IMR-90 (cell line): Measurements from ENCODE around the gene ZNF181. TPM values are rescaled to one million over a fixed set of nuclear protein-coding genes. Genes with fewer than 3 reads are reported as not detected.

Experiments
- ATAC-seq: fragments of 200-7000 bp; cut with Tn5 transposase; 2 replicates; pipeline ENCODE4 v1.9.1; 2020; ENCODE audit warnings: low read depth, mild to moderate bottlenecking, moderate library complexity
- BruUV-seq: library from RNA; stranded (reverse); fragments of 400-500 nt; replicated peaks from 2 replicates; lab custom pipeline; 2021; lab: Mats Ljungman, UMichigan
- CTCF ChIA-PET: fragments of 300-600 bp; formaldehyde crosslinking; extraction: SDS; loops from one replicate; lab custom pipeline; 2021; ENCODE audit warnings: antibody characterized with exemption; lab: Yijun Ruan, JAX
- POLR2A ChIA-PET: fragments of 300-600 bp; sonication (Branson Sonifier 250); formaldehyde crosslinking; loops from one replicate; lab custom pipeline; 2022; ENCODE audit warnings: antibody characterized with exemption; ENCODE audit not compliant: unreplicated experiment; lab: Charles Lee
- DNase-seq: peaks from one replicate; pipeline ENCODE4 v3.0.0; 2013
- H2AFZ ChIP-seq: replicated peaks from 2 replicates; pipeline ENCODE3; 2013; ENCODE audit warnings: low read length, mild to moderate bottlenecking; ENCODE audit not compliant: poor library complexity
- H2AK5ac ChIP-seq: 2 replicates; pipeline ENCODE4 v1.6.1; 2013; ENCODE audit warnings: low read depth, low read length, inconsistent platforms
- H2AK9ac ChIP-seq: replicated peaks from 2 replicates; pipeline ENCODE3; 2013; ENCODE audit warnings: mild to moderate bottlenecking, low read depth, low read length, moderate library complexity; ENCODE audit not compliant: poor library complexity
- H2BK120ac ChIP-seq: 2 replicates; pipeline ENCODE4 v1.6.1; 2013; ENCODE audit warnings: low read depth, low read length, inconsistent platforms
- H2BK15ac ChIP-seq: 3 replicates; pipeline ENCODE4 v1.6.1; 2013; ENCODE audit warnings: low read depth, low read length, inconsistent platforms
- H2BK20ac ChIP-seq: 2 replicates; pipeline ENCODE4 v1.6.1; 2013; ENCODE audit warnings: low read depth, mild to moderate bottlenecking, inconsistent platforms, low read length, moderate library complexity
- H2BK5ac ChIP-seq: 2 replicates; pipeline ENCODE4 v1.6.1; 2013; ENCODE audit warnings: mild to moderate bottlenecking, low read depth, low read length, inconsistent platforms; ENCODE audit not compliant: poor library complexity, severe bottlenecking
- H3K14ac ChIP-seq: replicated peaks from 2 replicates; pipeline ENCODE4 v1.6.1; 2013; ENCODE audit warnings: low read depth, low read length, inconsistent platforms
- H3K18ac ChIP-seq: 2 replicates; pipeline ENCODE4 v1.6.1; 2013; ENCODE audit warnings: low read depth, low read length, control low read depth
- H3K23ac ChIP-seq: 2 replicates; pipeline ENCODE4 v1.6.1; 2013; ENCODE audit warnings: low read depth, low read length, inconsistent platforms
- H3K27ac ChIP-seq: 2 replicates; pipeline ENCODE4 v1.5.1; 2013; ENCODE audit warnings: mild to moderate bottlenecking, control low read depth, low read length; ENCODE audit not compliant: insufficient read depth
- H3K27me3 ChIP-seq: 2 replicates; pipeline ENCODE4 v1.6.1; 2013; ENCODE audit warnings: low read length; ENCODE audit not compliant: control insufficient read depth, insufficient read depth
- H3K36me3 ChIP-seq: 2 replicates; pipeline ENCODE4 v1.6.1; 2013; ENCODE audit warnings: low read length, mixed read lengths; ENCODE audit not compliant: control insufficient read depth, insufficient read depth
- H3K4ac ChIP-seq: 2 replicates; pipeline ENCODE4 v1.6.1; 2013; ENCODE audit warnings: low read depth, low read length, inconsistent platforms
- H3K4me1 ChIP-seq: 2 replicates; pipeline ENCODE4 v1.6.1; 2013; ENCODE audit warnings: low read length, mixed read lengths; ENCODE audit not compliant: control insufficient read depth, insufficient read depth
- H3K4me2 ChIP-seq: 2 replicates; pipeline ENCODE4 v1.6.1; 2013; ENCODE audit warnings: low read depth, mild to moderate bottlenecking, control low read depth, low read length, moderate library complexity
- H3K4me3 ChIP-seq: 2 replicates; pipeline ENCODE4 v1.5.1; 2013; ENCODE audit warnings: low read depth, mild to moderate bottlenecking, control low read depth, low read length, moderate library complexity; ENCODE audit not compliant: insufficient read depth
- H3K56ac ChIP-seq: 2 replicates; pipeline ENCODE4 v1.6.1; 2013; ENCODE audit warnings: low read length, inconsistent platforms; ENCODE audit not compliant: insufficient read depth; ENCODE audit errors: extremely low read depth
- H3K79me1 ChIP-seq, 2 experiments: 2 replicates each; pipeline ENCODE4 v1.6.1; 2013; ENCODE audit warnings: low read length in 2 of 2, inconsistent platforms in 1 of 2, low read depth in 1 of 2
- H3K9ac ChIP-seq: 2 replicates; pipeline ENCODE4 v1.6.1; 2013; ENCODE audit warnings: low read depth, low read length, control low read depth
- H3K9me1 ChIP-seq: 2 replicates; pipeline ENCODE4 v1.6.1; 2013; ENCODE audit warnings: low read length, inconsistent platforms; ENCODE audit not compliant: insufficient read depth
- H3K9me3 ChIP-seq: 2 replicates; pipeline ENCODE4 v1.6.1; 2013; ENCODE audit warnings: low read length; ENCODE audit not compliant: control insufficient read depth, insufficient read depth
- H4K20me1 ChIP-seq: 2 replicates; pipeline ENCODE4 v1.6.1; 2013; ENCODE audit warnings: low read length, inconsistent platforms; ENCODE audit not compliant: insufficient read depth
- H4K5ac ChIP-seq: 2 replicates; pipeline ENCODE4 v1.6.1; 2013; ENCODE audit warnings: mild to moderate bottlenecking, low read depth, low read length, control low read depth
- H4K8ac ChIP-seq, 2 experiments: 2 replicates each; pipeline ENCODE4 v1.6.1; 2013; ENCODE audit warnings: low read depth in 2 of 2, low read length in 2 of 2, control low read depth in 1 of 2, inconsistent platforms in 1 of 2
- H4K91ac ChIP-seq: 2 replicates; pipeline ENCODE4 v1.6.1; 2013; ENCODE audit warnings: low read depth, low read length, inconsistent platforms; ENCODE audit not compliant: insufficient read depth
- CEBPB ChIP-seq: IDR thresholded peaks from 2 replicates; pipeline ENCODE4 v1.6.1; 2012; ENCODE audit warnings: low read depth, low read length, improper control_type of control experiment
- CHD1 ChIP-seq: IDR thresholded peaks from 2 replicates; pipeline ENCODE4 v1.6.1; 2012; ENCODE audit warnings: low read depth, low read length, improper control_type of control experiment
- FOS ChIP-seq: fragments of 150-350 bp; IDR thresholded peaks from 2 replicates; pipeline ENCODE4 v1.6.1; 2016; ENCODE audit warnings: low read depth, low read length
- MAZ ChIP-seq: IDR thresholded peaks from 2 replicates; pipeline ENCODE4 v1.6.1; 2012; ENCODE audit warnings: low read depth, mild to moderate bottlenecking, low read length, improper control_type of control experiment, moderate library complexity, borderline replicate concordance
- MXI1 ChIP-seq: IDR thresholded peaks from 2 replicates; pipeline ENCODE4 v1.6.1; 2012; ENCODE audit warnings: low read depth, mild to moderate bottlenecking, low read length, moderate library complexity, borderline replicate concordance
- NFE2L2 ChIP-seq: fragments of 150-350 bp; IDR thresholded peaks from 2 replicates; pipeline ENCODE4 v1.6.1; 2016; ENCODE audit warnings: low read depth, mild to moderate bottlenecking, low read length
- POLR2A ChIP-seq: IDR thresholded peaks from 2 replicates; pipeline ENCODE4 v1.6.1; 2012; ENCODE audit warnings: mild to moderate bottlenecking, low read depth, low read length
- RAD21 ChIP-seq: IDR thresholded peaks from 2 replicates; pipeline ENCODE4 v1.6.1; 2012; ENCODE audit warnings: low read length, improper control_type of control experiment
- RCOR1 ChIP-seq: IDR thresholded peaks from 2 replicates; pipeline ENCODE4 v1.6.1; 2012; ENCODE audit warnings: mild to moderate bottlenecking, low read length, improper control_type of control experiment; ENCODE audit not compliant: insufficient replicate concordance
- RFX5 ChIP-seq: IDR thresholded peaks from 2 replicates; pipeline ENCODE4 v1.8.0; 2012; ENCODE audit warnings: low read depth, mild to moderate bottlenecking, low read length, moderate library complexity
- SMC3 ChIP-seq: fragments of 150-350 bp; IDR thresholded peaks from 2 replicates; pipeline ENCODE4 v1.6.1; 2016; ENCODE audit warnings: low read depth, mild to moderate bottlenecking, antibody characterized with exemption, low read length, moderate library complexity
- WGBS, 2 experiments: methylation state at CpG; one replicate each; pipeline versions ENCODE4 v1.1.5 to v1.1.7; 2013; ENCODE audit warnings: missing lambda C conversion rate in 2 of 2; ENCODE audit not compliant: insufficient read length in 1 of 2; ENCODE audit errors: extremely low coverage in 2 of 2; 5-methylcytosine and 5-hydroxymethylcytosine counted together
- dilution Hi-C: fragments of 300-500 bp; cut with HindIII; formaldehyde crosslinking; loops from one replicate; pipeline ENCODE4 v1.14.3; 2018; ENCODE audit warnings: low sequenced_read_pairs; ENCODE audit not compliant: unreplicated experiment
- in situ Hi-C: fragments of 300-500 bp; cut with MboI; formaldehyde crosslinking; loops from 3 replicates; pipeline ENCODE4 v1.14.3; 2019; ENCODE audit warnings: low sequenced_read_pairs, inconsistent platforms, mixed read lengths
- intact Hi-C: fragments of 100-400 bp; cut with micrococcal nuclease; formaldehyde crosslinking; loops from 2 replicates; pipeline ENCODE4 v1.10.0; 2022
- polyA plus RNA-seq, 3 experiments: library from polyadenylated mRNA; depleted of rRNA; stranded (reverse); fragments of >200 nt; gene quantifications; 2 replicates each; pipeline ENCODE4 v1.2.3, GENCODE V29; 2012; ENCODE audit warnings: low replicate concordance in 1 of 3
- total RNA-seq: library from RNA; depleted of rRNA; stranded (reverse); fragments of >200 nt; gene quantifications from 2 replicates; pipeline ENCODE4 v1.2.3, GENCODE V29; 2012
- TF ChIP-seq, protein P1 (sequence below): fragments of 150-350 bp; IDR thresholded peaks from 2 replicates; pipeline ENCODE4 v1.6.1; 2016; ENCODE audit warnings: low read depth, mild to moderate bottlenecking, low read length, moderate library complexity, borderline replicate concordance

The ZNF181 gene
- total and polyA plus RNA-seq, 2 of the 4 experiments (the other 2 are of a cell fraction), result 3.8 to 7.5 TPM

DNA sequence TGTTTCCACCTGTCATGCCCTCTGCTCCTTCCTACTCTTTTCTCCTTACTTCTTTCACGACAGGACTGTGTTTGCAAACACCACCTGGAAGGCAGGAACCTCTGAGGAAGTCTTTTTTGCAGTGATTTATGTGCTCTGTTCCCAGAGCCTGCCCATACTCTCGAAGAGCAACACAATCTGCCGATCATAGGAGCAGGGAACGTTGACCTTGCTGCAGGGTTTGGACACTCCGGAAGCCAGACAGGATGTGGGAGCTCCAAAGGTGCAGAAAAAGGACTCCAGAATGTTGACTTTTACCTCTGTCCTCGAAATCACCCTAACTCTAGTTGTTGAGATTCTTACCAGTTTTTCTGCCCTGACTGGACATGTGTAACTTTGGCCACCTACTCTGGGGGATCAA, 8.6 kb upstream of the ZNF181 start:
- intact Hi-C loops, result no loop called here
- H2BK20ac ChIP-seq, result no peak overlapping the region
- no peak overlapping the region for H3K4me2 ChIP-seq
- no peaks in the 10 kb centered on the region for H3K4me1 ChIP-seq
- H4K20me1 ChIP-seq, result no peaks in the 10 kb centered on the region
- H3K4ac ChIP-seq, result no peak overlapping the region
- no peak overlapping the region for H2AK9ac ChIP-seq
- no peak for TF ChIP-seq RFX5
- TF ChIP-seq, protein P1, sequence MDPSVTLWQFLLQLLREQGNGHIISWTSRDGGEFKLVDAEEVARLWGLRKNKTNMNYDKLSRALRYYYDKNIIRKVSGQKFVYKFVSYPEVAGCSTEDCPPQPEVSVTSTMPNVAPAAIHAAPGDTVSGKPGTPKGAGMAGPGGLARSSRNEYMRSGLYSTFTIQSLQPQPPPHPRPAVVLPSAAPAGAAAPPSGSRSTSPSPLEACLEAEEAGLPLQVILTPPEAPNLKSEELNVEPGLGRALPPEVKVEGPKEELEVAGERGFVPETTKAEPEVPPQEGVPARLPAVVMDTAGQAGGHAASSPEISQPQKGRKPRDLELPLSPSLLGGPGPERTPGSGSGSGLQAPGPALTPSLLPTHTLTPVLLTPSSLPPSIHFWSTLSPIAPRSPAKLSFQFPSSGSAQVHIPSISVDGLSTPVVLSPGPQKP, result no peak
- TF ChIP-seq RAD21, result no peak
- TF ChIP-seq CHD1, result no peak
- TF ChIP-seq SMC3, result no peak
- TF ChIP-seq MXI1, result no peak
- no peak for TF ChIP-seq CEBPB
- TF ChIP-seq RCOR1, result no peak
- TF ChIP-seq POLR2A, result no peak
- TF ChIP-seq MAZ, result no peak
- TF ChIP-seq NFE2L2, result no peak
- TF ChIP-seq FOS, result no peak
- no peak overlapping the region for H2BK15ac ChIP-seq
- no peak overlapping the region for H3K14ac ChIP-seq
- no peak overlapping the region for H3K9ac ChIP-seq
- H4K8ac ChIP-seq, result no peak overlapping the region
- H2BK120ac ChIP-seq, result no peak overlapping the region
- POLR2A ChIA-PET, result no interaction called here
- no peak overlapping the region for H3K56ac ChIP-seq
- dilution Hi-C loops, result no loop called here
- H3K4me3 ChIP-seq, result no peak overlapping the region
- CTCF ChIA-PET, result no interaction called here
- no peak overlapping the region for H2BK5ac ChIP-seq
- H3K9me3 ChIP-seq, result no peaks in the 10 kb centered on the region
- H4K5ac ChIP-seq, result no peak overlapping the region
- BruUV-seq, result no TSS peak
- H4K91ac ChIP-seq, result no peak overlapping the region
- H3K9me1 ChIP-seq, result no peaks in the 10 kb centered on the region
- no peak overlapping the region for H3K27ac ChIP-seq
- H3K18ac ChIP-seq, result no peak overlapping the region
- peaks cover 6% of the 10 kb centered on the region for H3K27me3 ChIP-seq
- DNase-seq (no peak), ATAC-seq (no peak)
- H2AFZ ChIP-seq, result no peak overlapping the region
- no peak overlapping the region for H2AK5ac ChIP-seq
- in situ Hi-C loops, result no loop called here
- H3K23ac ChIP-seq, result no peak overlapping the region
- no CpG with 5 or more reads among the region's 6 CpGs for WGBS, 2 experiments
- no peaks in the 10 kb centered on the region for H3K79me1 ChIP-seq
- H3K36me3 ChIP-seq, result no peaks in the 10 kb centered on the region
